NCI-H2081 treated with DMSO at 0.1 percent for 48 hours (cell line): ENCODE results near the gene WDSUB1.

ENCODE experiments used
- DNase-seq: peaks from one replicate; lab custom pipeline; 2025; lab: John Stamatoyannopoulos, UW

The WDSUB1 gene

DNA sequence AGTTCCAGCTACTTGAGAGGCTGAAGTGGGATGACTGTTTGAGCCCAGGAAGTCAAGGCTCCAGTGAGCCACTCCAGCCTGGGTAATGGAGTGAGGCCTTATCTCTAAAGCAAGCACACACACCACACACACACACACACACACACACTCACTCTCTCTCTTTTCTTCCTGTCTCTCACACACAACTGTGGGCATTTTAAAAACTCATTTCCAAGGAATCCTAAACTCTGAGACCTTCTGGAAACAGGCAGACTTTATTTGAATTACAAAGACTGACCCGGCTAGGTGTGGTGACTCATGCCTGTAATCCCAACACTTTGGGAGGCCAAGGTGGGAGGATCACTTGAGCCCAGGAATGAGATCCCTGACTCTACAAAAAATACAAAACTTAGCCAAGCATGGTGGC is 21.3 kb downstream of the WDSUB1 start:
- no peak for DNase-seq

GRCh38 chr2:159262904-159263303 is 23.6 kb downstream of the WDSUB1 start:
- DNase-seq = no peak

DNA sequence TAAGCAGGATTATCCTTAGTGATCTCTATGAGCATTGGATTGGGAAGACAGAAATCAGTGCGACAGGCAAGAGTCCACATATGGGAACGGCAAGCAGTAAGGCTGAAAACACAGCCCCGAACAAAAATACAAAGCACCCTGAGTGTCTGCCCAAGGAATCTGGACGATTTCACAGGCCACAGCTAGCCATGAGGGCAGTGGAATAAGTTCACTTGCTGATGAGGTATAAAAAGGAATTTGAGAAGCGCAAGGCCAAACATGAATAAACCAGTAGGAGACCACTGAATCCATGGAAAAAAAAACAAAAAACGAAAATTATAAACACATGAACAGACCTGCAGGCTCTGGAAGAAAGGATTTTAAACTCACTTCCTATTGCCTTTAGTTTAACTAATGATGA is 24.3 kb downstream of the WDSUB1 start:
- DNase-seq = no peak

DNA sequence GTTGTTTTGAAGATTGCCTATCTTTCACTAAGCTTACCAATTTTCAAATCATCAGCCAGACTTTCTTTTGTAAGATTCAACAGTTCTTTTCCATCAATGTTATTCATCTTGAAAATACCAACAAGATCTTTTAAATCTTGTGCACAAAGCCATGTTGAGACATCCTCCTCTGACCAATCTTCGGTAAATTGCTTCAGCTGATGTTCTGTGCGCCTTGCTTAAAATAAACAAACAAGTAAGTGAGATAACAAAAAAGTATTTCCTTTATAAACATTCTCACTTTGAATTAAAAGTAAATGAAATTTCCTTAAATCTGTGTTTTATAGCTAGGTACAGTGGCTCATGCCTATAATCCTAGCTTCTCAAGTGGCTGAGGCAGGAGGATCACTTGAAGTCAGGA is 30.3 kb downstream of the WDSUB1 start:
- DNase-seq = no peak

DNA sequence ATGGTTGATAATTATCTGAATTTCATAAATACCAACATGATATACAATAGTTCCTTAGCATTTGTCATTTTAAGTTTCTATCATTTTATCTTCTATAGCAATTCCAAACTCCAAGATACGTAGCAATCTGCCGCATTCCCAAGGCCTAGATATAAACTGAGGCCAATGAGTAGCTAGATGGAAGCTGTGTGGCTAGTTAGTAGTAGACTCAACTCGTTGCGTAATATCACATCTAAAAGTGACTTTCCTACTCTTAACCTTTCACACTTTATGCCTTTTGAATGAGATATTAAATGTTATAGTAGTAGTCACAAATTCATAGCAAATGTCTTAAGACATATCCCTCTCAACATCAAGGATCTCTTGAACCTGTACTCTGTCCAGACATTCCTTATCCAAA is 33.6 kb downstream of the WDSUB1 start:
- DNase-seq = no peak

DNA sequence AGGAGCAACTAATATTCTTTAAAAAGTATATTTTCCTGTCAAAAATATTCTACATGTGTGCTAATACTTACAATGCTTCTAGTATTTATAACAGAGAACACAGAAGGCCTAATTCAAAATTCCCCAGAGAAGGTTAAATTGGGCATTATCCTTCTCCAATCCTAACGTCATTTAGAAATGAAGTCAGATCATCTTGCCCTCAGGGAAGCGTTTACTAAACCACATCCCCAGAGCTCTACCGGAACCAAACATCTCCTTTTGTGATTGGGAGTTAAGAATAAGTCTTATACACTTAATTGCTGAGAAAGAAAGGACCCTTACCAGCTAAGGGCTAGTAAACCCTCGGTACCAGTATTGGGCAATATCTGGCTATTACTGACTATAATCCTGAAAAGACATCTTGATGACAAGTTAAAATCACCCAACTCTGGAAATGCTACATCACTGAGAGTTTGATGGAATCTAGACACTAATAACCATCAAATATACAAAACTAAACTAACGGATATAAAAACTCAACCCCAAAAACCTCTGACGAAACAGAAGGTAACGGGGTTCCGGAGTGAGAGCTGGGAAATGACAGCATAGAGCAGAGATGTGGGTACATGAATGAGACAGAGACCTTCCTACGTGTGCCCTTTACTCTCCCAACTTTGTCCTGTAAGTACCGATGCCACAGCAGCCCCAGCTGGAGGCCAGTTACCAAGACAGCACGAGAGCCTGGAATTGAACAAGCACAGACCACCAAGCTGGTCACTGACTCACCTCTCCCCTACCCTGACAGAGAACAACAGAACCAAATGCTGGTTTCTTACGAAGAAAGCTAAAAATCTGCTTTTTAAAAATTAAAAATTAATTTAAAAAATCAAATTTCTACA is 35.0 kb downstream of the WDSUB1 start:
- no peak for DNase-seq

DNA sequence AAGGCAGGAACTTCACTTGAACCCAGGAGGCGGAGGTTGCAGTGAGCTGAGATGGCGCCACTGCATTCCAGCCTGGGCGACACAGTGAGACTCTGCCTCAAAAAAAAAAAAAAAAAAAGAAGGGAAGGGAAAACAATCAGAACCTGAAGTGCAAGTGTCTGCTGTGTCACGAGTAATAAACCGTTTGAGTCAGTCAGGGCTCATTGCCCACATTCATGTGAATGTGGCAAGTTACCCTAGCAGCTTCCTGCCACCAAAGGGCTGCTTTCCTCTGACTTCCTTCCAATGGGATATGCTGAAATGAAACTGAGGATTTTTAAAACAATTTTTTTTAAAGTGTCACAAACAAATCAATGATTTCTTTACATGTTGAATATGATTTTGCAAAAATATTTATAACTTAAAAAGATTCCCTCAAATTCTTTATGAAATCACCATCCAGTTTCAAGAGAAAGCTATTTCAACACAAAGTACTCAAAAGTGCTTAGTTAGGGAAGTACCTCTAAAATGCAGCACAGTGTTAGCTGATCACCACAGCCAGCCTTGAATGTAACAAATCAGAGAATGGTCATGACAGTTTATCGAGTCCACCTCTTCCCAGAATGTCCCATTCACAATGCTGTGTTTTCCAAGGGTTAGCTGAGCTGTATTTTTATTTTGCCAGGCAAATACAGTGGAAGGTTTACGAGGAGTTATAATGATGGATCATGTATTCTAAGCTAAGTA is 36.4 kb downstream of the WDSUB1 start:
- no peak for DNase-seq

GRCh38 chr2:159246325-159246988 is 40.0 kb downstream of the WDSUB1 start:
- DNase-seq = no peak

DNA sequence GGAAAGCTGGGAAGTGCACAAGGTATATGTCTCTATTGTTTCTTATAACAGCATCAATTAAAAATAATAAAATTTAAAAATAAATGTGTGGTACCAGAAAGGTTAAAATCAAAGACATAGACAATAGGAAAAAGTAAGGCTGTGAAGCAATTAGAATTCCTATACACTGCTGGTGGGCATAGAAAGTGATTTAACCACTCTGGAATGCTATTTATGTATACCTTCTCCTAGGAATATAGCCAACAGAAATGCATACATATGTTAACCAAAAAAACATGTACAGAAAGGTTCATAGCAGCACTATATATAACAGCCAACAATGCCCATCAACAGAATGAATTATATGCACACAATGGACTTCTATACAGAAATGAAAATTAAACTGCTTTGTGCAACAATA is 43.0 kb downstream of the WDSUB1 start:
- DNase-seq = no peak

DNA sequence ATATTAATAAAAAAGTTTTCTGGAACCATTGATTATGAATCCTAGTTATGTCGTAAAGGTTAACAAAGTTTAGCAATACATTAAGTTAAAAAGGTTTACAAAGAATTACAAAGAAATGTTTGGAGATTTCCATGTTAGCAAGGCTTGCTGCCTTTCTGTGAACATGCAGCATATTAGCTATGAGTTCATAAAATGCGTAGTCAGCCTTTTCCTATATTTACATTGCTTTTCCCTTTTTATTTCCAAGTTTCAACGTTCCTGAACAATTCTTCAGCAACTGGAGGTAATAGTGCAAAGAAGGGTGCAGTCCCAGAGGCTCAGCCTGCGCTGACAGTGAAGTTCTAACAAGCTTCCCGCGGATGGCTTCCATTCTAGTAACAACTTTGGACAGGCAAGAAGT is 51.6 kb downstream of the WDSUB1 start:
- DNase-seq = no peak

DNA sequence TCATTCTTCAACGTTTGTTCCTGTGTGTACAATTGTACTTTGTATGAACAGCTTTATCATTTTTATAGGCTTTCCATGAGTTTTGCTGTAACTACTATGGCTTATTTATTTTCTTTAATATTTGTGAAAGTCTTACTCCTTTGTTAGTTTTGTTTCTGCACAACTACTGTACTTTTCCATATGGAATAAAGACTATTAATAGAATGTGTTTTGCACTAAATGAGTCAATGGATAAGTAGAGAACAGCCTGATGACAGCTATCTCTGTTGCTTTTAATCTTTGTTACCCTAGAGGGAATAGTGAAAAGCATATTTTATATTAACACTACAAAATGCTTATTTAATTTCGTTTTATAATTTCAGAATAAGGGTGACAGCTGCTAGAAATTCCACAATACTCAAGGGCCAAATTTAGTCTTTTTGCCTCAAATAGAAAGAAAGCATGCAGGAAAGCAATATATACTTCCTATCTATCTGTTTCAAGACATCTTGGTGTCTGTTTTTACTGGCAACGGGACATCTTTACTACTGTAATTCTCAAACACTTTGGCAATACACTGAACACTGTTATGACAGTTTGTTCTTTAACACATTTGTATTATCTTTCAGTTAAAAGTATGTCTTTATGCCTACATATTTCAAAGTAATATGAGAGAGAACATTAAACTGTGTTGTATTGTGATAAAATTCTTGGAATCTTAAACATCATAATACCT is 53.9 kb downstream of the WDSUB1 start:
- DNase-seq = no peak

DNA sequence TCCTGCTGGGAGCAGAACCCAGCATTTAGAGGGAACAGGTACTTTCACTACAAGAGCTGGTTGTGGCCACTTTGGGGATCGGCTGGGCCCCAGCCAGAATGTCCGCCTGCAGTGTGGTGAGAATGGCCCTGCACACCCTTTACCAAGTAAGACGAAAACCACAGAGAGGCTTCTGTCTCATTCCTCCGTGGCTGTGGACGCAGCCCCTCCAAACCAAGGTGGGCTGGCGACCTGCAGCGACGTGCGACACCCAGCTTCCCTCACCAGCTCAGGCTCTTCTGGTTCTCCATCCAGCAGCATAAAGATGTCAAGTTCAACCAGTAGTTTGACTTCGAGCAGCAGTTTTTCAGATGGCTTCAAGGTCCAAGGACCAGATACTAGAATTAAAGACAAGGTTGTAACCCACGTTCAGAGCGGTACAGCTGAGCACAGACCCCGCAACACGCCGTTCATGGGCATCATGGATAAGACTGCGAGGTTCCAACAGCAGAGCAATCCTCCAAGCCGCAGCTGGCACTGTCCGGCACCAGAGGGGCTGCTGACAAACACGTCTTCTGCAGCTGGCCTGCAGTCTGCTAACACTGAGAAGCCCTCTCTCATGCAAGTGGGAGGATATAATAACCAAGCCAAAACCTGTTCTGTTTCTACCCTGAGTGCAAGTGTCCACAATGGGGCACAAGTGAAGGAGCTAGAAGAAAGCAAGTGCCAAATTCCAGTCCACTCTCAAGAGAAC is 56.2 kb downstream of the WDSUB1 start:
- no peak for DNase-seq

DNA sequence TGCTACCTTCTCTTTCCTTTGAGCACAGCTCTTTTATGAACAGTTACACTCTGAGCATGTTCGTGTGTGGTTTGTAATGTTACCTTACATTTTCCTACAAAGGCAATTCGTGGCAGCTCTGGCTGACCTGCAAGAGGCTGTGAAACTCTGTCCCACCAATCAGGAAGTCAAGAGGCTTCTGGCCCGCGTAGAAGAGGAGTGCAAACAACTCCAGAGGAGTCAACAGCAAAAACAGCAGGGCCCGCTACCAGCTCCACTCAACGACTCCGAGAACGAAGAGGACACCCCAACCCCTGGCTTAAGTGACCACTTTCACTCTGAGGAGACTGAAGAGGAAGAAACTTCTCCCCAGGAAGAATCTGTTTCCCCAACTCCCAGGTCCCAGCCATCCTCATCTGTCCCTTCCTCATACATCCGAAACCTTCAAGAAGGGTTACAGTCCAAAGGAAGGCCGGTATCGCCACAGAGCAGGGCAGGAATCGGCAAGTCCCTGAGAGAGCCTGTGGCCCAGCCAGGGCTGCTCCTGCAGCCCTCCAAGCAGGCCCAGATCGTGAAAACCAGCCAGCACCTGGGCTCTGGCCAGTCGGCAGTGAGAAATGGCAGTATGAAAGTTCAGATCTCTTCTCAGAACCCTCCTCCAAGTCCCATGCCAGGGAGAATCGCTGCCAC is 56.9 kb downstream of the WDSUB1 start:
- no peak for DNase-seq

- DNase-seq = no peak
Measured at GRCh38 chr2:159228081-159228581, 58.4 kb downstream of the WDSUB1 start.

- no peak for DNase-seq
Measured at GRCh38 chr2:159227467-159227866, 59.0 kb downstream of the WDSUB1 start.

DNA sequence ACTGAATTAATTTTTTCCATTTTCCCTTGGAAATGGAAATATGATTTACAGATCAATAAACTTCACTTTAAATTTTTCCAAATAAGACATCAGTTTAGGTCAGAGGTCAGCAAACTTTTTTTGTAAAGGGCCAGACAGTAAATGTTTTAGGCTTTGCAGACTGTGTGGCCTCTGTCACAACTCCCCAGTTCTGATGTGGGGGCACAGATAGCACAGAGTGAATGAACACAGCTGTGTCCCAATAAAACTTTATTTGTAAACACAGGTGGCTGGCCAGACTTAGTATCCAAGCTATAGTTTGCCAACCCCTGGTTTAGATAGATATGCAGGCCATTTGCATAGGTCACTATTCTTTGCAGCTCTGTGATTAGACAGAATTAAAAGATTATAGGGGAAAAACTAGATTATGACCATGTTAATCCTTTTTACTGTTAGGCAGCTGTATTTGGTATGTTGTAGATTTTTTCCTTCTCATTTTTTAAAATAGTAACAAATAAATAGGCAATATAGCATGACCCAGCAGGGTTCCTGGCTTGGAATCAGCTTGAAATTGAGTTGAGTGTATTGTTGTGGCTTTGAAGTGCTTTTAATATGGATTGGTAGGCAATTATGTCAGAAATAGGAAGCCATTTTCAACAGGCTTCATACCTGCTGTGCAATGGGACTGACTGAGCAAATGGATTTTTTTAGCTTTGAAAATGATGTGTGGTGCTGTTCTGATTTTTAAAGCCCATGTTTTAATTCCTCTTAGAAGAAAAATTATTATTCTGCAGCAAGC is 59.7 kb downstream of the WDSUB1 start:
- DNase-seq = peak; percentile 45

DNA sequence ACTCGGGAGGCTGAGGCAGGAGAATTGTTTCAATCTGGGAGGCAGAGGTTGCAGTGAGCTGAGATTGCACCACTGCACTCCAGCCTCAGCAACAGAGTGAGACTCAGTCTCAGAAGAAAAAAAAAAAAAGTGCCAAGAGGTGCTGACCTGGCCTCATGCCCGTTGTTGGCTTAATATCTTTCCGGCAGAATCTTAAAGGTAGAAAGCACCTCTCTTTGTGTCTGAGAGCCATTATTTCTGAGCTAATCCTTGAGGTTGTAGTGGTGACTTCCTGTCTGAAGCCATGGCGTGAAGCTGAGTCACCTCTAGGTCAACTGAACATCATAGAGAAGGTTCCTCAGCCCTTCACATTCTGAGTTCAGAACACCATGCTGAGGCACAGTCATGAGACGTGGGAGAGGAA is 60.4 kb downstream of the WDSUB1 start:
- no peak for DNase-seq

- no peak for DNase-seq
Measured at GRCh38 chr2:159225025-159226016, 61.2 kb downstream of the WDSUB1 start.
